GM21825 (cell line): ENCODE data around the gene PRB3.

ENCODE experiments used
- ATAC-seq: cut with Tn5 transposase; IDR thresholded peaks from one replicate; pipeline ENCODE4 v1.9.1; 2021; ENCODE audit warnings: mild to moderate bottlenecking, moderate library complexity; ENCODE audit not compliant: unreplicated experiment

PRB3 gene

GRCh38 chr12:11269607-11270006, at the start of gene PRB3:
PRB3 (minus strand) TSS chr12:11269707; CDS start chr12:11269669, 38 bp downstream.
- no peak for ATAC-seq

- ATAC-seq: no peak
Observed at GRCh38 chr12:11310336-11310735, 40.8 kb upstream of the PRB3 start, which contains the start of gene PRB4. PRB4 (minus strand) TSS chr12:11310436; CDS start chr12:11310398, 38 bp downstream.

- ATAC-seq: no peak
Observed at GRCh38 chr12:11307143-11307542, 37.6 kb upstream of the PRB3 start.

- ATAC-seq: no peak
Observed at GRCh38 chr12:11273449-11273848, 3.9 kb upstream of the PRB3 start.

DNA sequence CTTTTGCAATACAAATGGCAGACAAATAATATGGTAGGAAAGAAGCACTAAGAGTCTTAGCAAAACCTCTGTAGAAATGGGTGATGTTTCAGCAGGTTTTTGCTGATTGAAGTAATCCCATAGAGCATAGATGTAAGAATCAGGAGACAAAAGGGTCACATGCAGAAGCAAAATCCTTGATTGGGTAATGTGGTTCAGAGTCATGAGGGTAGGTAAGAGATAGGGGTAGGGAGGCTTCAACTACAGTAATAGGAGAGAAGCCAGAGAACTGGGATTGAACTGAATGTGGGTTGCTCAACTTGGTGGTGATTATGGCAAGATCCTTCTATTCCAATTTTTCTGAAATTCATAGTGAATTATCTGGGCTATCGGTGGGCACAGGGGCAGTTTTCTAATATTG, 5.0 kb downstream of the PRB3 start:
- ATAC-seq: no peak

DNA sequence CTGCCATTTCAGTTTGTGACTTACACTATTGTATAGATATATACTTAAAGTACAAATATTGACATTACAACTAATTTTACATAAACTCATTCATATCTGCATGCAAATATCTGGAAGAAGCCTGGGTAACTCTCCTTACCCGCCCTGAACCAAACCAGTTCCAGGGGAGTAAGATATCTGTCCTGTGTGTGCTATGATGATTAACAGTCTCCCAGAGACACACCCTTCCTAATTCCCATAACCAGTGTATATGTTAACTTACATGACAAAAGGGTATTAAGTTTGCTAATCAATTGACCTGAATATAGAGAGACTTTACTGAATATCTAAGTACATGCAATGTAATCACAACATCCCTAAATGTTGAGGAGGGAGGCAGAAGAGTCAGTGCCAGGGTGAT, 23.0 kb downstream of the PRB3 start:
- no peak for ATAC-seq

DNA sequence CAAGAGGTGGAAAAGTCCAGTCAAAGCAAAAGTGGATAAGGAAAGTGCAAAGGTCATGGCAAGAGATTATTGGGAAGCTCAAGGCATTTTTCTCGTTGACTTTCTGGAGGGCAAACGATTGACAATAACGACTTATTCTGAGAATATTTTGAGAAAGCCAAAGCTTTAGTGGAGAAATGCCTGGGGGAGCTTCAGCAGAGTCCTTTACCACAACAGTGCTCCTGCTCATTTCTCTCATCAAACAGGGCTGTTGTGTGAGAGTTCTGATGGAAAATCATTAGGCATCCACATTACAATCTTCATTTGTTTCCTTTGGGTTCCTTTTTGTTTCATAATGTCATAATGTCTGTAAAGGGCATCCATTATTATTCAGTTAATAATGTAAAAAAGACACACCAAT, 26.9 kb downstream of the PRB3 start:
- no peak for ATAC-seq

- ATAC-seq: no peak
Observed at GRCh38 chr12:11240348-11240930, 29.1 kb downstream of the PRB3 start.

GRCh38 chr12:11238275-11238674, 31.2 kb downstream of the PRB3 start:
- no peak for ATAC-seq

DNA sequence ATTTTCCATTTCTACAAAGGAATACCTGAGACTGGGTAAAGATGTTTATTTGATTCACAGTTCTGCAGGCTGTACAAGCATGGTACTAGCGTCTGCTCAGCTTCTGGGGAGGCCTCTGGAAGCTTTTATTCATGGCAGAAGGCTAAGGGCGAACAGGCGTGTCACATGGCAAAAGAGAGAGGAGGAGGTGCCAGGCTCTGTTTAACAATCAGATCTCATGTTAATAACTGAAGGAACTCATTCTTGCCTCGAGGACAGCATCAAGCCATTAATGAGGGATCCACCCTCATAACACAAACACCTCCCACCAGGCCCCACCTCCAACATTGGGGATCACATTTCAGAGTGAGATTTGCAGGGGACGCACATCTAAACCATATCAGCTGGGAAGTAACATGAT, 36.0 kb downstream of the PRB3 start:
- ATAC-seq: no peak

DNA sequence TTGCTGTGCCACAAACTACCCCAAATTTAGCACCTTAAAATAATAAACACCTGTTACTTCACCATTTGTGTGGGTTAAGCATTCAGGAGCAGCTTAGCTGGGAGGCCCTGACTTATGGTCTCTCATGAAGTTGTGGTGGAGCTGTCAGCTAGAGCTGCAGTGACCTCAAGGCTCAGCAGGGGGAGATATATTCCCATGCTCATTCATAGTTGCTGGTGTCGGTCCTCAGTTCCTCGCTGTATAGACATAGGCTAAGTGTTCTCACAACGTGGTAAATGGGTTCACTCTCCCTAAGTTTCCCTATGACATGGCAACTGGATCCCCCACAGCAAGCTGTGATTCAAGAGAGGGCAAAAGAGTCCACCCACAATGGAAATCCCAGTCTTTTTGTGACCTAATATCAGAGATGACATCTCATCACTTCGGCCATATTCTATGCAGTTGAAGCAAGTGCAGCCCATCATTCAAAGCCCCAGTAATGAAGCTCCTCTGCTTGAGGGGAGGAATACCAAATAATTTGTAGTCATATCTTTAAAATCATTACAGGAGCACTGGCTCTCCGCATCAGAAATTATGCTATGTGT, 41.1 kb downstream of the PRB3 start:
- no peak for ATAC-seq

- ATAC-seq: no peak
Observed at GRCh38 chr12:11227373-11227772, 42.1 kb downstream of the PRB3 start.
